Lower lobe of right lung (tissue), 2 donors: ENCODE data around the gene CLK2. TPM values are rescaled to one million over a fixed set of nuclear protein-coding genes. Genes with fewer than 3 reads are reported as not detected.

Experiments used
- ATAC-seq, 2 donors: fragments of 200-7000 bp; cut with Tn5 transposase; one replicate each; pipeline ENCODE4 v1.9.1; 2020 to 2022; ENCODE audit warnings: mild to moderate bottlenecking in 2 of 2, moderate library complexity in 2 of 2
- DNase-seq: peaks from one replicate; pipeline ENCODE4 v3.0.0-alpha.2; 2020
- H3K27ac ChIP-seq: fragments of 200-600 bp; one replicate; pipeline ENCODE4 v1.8.0; 2022
- H3K27me3 ChIP-seq: fragments of 200-600 bp; one replicate; pipeline ENCODE4 v1.8.0; 2022; ENCODE audit warnings: low read depth
- H3K36me3 ChIP-seq: fragments of 200-600 bp; one replicate; pipeline ENCODE4 v1.8.0; 2022; ENCODE audit warnings: mild to moderate bottlenecking
- H3K4me1 ChIP-seq: fragments of 200-600 bp; one replicate; pipeline ENCODE4 v1.8.0; 2022
- H3K4me3 ChIP-seq: fragments of 200-600 bp; one replicate; pipeline ENCODE4 v1.8.0; 2022; ENCODE audit warnings: mild to moderate bottlenecking
- H3K9me3 ChIP-seq: fragments of 200-600 bp; one replicate; pipeline ENCODE4 v1.8.0; 2022
- CTCF ChIP-seq: fragments of 200-600 bp; IDR thresholded peaks from one replicate; pipeline ENCODE4 v1.8.0; 2022; ENCODE audit warnings: antibody characterized with exemption, mild to moderate bottlenecking
- intact Hi-C: fragments of 100-400 bp; cut with DNase I; formaldehyde crosslinking; loops from one replicate; pipeline ENCODE4 v1.11.0; 2022
- total RNA-seq: library from RNA; stranded (reverse); fragmentation: NEBNext Ultra II Directional; extraction: Animal tissue kit (Norgen Biotek cat#: 25700); gene quantifications from one replicate; pipeline ENCODE4 v1.2.1, GENCODE V29; 2021
- donor health status: DM: no; HTN: yes; CAD: no; lungs with severe emphysema.

CLK2 gene
- total RNA-seq, 1 donor from 2014 or later = 51.1 TPM

DNA sequence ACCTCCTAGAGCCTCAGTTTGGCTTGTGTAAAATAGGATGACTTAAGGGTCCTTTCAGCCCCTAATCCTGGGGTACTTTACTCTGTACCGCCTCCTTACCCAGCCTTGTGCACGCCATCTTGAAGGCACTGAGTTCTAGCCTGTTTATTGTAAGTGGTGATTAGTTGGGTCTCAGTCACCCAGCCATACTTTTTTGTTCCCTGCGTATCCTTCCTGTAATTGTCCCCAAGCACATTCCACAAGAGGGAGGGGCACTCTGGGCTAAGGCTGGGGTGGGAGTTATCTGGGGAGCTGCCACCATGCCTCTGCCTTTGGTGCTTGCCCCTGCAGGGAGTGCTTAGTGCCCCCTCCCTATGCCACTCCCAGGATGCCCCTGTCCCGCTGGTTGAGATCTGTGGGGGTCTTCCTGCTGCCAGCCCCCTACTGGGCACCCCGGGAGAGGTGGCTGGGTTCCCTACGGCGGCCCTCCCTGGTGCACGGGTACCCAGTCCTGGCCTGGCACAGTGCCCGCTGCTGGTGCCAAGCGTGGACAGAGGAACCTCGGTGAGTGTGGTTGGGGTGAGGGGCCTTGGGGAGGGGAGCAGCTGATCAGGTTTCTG lies 36.2 kb upstream of the CLK2 start:
- H3K27me3 ChIP-seq = no peaks in the 10 kb centered on the region
- H3K9me3 ChIP-seq = no peaks in the 10 kb centered on the region
- H3K4me3 ChIP-seq = peak overlapping the region; percentile 90
- intact Hi-C loops = no loop called here
- H3K27ac ChIP-seq = peak overlapping the region; percentile 92
- peaks cover 38% of the 10 kb centered on the region for H3K4me1 ChIP-seq
- ATAC-seq (peak; percentile 23 to 32), DNase-seq (peak; percentile 73)
- peaks cover 42% of the 10 kb centered on the region for H3K36me3 ChIP-seq
- TF ChIP-seq CTCF = no peak

DNA sequence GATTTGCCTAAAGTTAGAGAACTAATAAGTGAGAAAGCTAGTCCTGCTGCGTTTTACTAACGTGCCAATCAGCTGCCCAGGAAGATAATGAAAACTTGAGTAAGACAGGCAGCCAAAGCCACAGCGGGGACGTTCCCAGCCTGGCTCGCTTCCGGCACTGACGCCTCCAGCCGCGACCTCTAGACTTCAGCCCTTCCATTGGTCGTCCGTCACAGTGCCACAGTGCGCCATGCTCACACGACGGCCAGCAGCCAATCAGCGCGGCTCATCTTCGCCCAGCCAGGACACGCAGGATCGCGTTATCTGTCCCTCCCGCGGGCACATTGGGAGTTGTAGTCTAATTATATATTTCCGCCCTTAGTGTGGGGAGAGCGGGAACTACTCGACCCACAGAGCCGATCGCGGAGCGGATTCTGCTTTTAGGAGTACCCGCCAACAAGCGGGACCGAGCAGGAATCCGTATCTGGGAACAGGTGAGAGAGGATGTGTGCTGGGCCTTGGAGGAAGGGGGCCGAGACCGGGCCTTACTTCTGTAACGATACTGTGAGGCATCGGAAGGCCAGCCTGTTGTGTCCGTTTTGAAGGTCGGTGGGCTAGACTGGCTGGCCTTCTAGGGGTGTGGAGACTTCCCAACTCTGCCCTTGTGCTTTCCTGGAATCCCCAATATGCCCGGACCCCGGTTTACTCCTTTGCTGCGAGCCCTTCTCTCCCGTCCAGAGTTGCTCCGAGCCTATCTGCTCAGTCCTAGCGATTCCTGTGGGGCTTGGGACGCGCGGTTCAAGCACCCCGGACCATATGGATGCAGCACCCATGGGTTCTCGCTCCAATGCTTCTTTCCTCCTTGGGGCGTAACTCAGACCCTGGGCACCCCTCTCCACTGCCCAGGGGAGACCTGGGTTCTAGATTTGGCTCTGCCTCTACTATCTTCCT lies 35.5 kb upstream of the CLK2 start, which contains the start of gene FDPS:
Gene FDPS (plus strand): TSS at position 374 of the 930 bp plus-strand sequence. CDS start 924 bp downstream, outside the sequence.
- intact Hi-C loops = no loop called here
- TF ChIP-seq CTCF = peak; percentile 10

GRCh38 chr1:155307247-155307740 lies 34.0 kb upstream of the CLK2 start:
- Histone ChIP-seq H3K4me1 (peaks cover 38% of the 10 kb centered on the region), H3K27me3 (no peaks in the 10 kb centered on the region), H3K4me3 (no peak overlapping the region), H3K27ac (no peak overlapping the region), H3K36me3 (peaks cover 19% of the 10 kb centered on the region), H3K9me3 (no peaks in the 10 kb centered on the region)
- intact Hi-C loops = no loop called here
- ATAC-seq = no peak
- peak; percentile 35 for TF ChIP-seq CTCF
- DNase-seq = no peak

More for the DNA sequence above, 35.5 kb upstream of the CLK2 start, which contains the start of gene FDPS:
- ATAC-seq (peak; percentile 99), DNase-seq (peak; percentile 99)
- H3K4me1 ChIP-seq = peaks cover 38% of the 10 kb centered on the region
- H3K27ac ChIP-seq = peak within 1 kb of the TSS; percentile 92
- peak within 1 kb of the TSS; percentile 90 for H3K4me3 ChIP-seq
- H3K9me3 ChIP-seq = no peaks in the 10 kb centered on the region
- peaks cover 34% of the 10 kb centered on the region for H3K36me3 ChIP-seq
- H3K27me3 ChIP-seq = no peaks in the 10 kb centered on the region

DNA sequence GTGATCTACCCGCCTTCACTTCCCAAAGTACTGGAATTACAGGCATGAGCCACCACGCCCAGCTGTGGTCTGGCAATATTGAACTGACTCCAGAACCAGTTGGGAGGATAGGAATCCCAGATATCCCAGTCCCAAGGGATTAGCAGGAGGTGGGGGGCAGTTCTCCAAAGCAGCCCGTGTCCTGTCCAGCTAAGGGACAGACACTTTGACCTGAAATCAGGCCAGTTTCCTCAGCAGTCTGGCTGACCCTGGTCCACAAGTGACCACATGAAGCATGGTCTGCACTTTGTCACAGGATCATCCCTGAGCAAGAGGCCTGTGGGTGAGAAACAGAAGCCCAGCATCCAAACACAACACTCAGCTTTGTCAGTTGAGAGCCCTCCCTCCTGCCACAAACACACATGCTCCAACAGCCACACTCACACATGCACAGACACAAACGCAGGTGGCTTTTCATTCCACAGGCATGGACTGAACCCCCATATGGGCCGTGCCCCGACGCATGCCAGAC lies 32.6 kb upstream of the CLK2 start:
- DNase-seq (no peak), ATAC-seq (no peak)
- Histone ChIP-seq H3K36me3 (peaks cover 9% of the 10 kb centered on the region), H3K4me1 (peaks cover 24% of the 10 kb centered on the region), H3K27ac (no peak overlapping the region), H3K9me3 (no peaks in the 10 kb centered on the region), H3K27me3 (no peaks in the 10 kb centered on the region), H3K4me3 (no peak overlapping the region)
- no peak for TF ChIP-seq CTCF
- intact Hi-C loops = no loop called here

GRCh38 chr1:155304558-155305063 lies 31.3 kb upstream of the CLK2 start:
- no peak for DNase-seq
- Histone ChIP-seq H3K4me1 (peaks cover 11% of the 10 kb centered on the region), H3K27me3 (no peaks in the 10 kb centered on the region), H3K9me3 (no peaks in the 10 kb centered on the region), H3K36me3 (no peaks in the 10 kb centered on the region), H3K27ac (no peak overlapping the region), H3K4me3 (no peak overlapping the region)
- no peak for ATAC-seq
- no peak for TF ChIP-seq CTCF
- intact Hi-C loops = no loop called here
